ENCODE results near the gene TMEM125. TPM values are rescaled to one million over a fixed set of nuclear protein-coding genes. Genes with fewer than 3 reads are reported as not detected.

TMEM125 gene
- total and polyA plus RNA-seq, 8 donors: 36.1 to 202 (median 43.3) TPM

- Histone ChIP-seq H3K36me3 (no peaks in the 10 kb centered on the region), H3K4me3 (no peak overlapping the region), H3K9me3 (no peaks in the 10 kb centered on the region), H3K27me3 (no peaks in the 10 kb centered on the region), H3K27ac (no peak overlapping the region), H3K4me1 (peaks cover 3 to 16% of the 10 kb centered on the region in 2 donors)
- DNase-seq (no peak), ATAC-seq (no peak)
- TF ChIP-seq CTCF (IDR thresholded peaks at IDR 0.05): no peak
- intact Hi-C loops (cut with DNase I): loop anchor here (10.0 kb wide), 2 partner anchors 148 to 178 kb away; partner anchors contain the start of genes MED8 (in 1 of the 2) and SZT2 (in 1 of the 2)
These were observed 32.7 kb upstream of the TMEM125 start for GRCh38 chr1:43237121-43237520.

GRCh38 chr1:43238085-43238484 is 31.7 kb upstream of the TMEM125 start:
- intact Hi-C loops (cut with DNase I): loop anchor here (10.0 kb wide), 2 partner anchors 147 to 177 kb away; partner anchors contain the start of genes MED8 (in 1 of the 2) and SZT2 (in 1 of the 2)
- Histone ChIP-seq H3K36me3 (no peaks in the 10 kb centered on the region), H3K4me3 (no peak overlapping the region), H3K4me1 (peaks cover 3 to 16% of the 10 kb centered on the region in 2 donors), H3K9me3 (no peaks in the 10 kb centered on the region), H3K27ac (peak overlapping the region in 1 of 2 donors; percentile 48), H3K27me3 (no peaks in the 10 kb centered on the region)
- DNase-seq: peak in 3 of 4 donors; percentile 26 to 65 (median 57)
- peak; percentile 60 to 64 for TF ChIP-seq CTCF (IDR thresholded peaks at IDR 0.05)
- peak; percentile 93 for ATAC-seq

GRCh38 chr1:43238991-43239469 is 30.8 kb upstream of the TMEM125 start:
- DNase-seq (no peak), ATAC-seq (no peak)
- Histone ChIP-seq H3K36me3 (no peaks in the 10 kb centered on the region), H3K27me3 (no peaks in the 10 kb centered on the region), H3K27ac (peak overlapping the region in 1 of 2 donors; percentile 48), H3K9me3 (no peaks in the 10 kb centered on the region), H3K4me1 (peaks cover 3 to 16% of the 10 kb centered on the region in 2 donors), H3K4me3 (no peak overlapping the region)
- TF ChIP-seq CTCF (IDR thresholded peaks at IDR 0.05): no peak
- intact Hi-C loops (cut with DNase I): loop anchor here (10.0 kb wide), 2 partner anchors 146 to 176 kb away; partner anchors contain the start of genes MED8 (in 1 of the 2) and SZT2 (in 1 of the 2)

GRCh38 chr1:43239484-43239883 is 30.3 kb upstream of the TMEM125 start:
- Histone ChIP-seq H3K4me1 (peaks cover 3 to 16% of the 10 kb centered on the region in 2 donors), H3K4me3 (no peak overlapping the region), H3K9me3 (no peaks in the 10 kb centered on the region), H3K36me3 (no peaks in the 10 kb centered on the region), H3K27me3 (no peaks in the 10 kb centered on the region), H3K27ac (no peak overlapping the region)
- DNase-seq (no peak), ATAC-seq (no peak)
- intact Hi-C loops (cut with DNase I): loop anchor here (10.0 kb wide), 2 partner anchors 145 to 175 kb away; partner anchors contain the start of genes MED8 (in 1 of the 2) and SZT2 (in 1 of the 2)
- TF ChIP-seq CTCF (IDR thresholded peaks at IDR 0.05): no peak

- ATAC-seq: peak; percentile 62
- Histone ChIP-seq H3K4me1 (peaks cover 3 to 16% of the 10 kb centered on the region in 2 donors), H3K27ac (no peak overlapping the region), H3K4me3 (no peak overlapping the region), H3K9me3 (no peaks in the 10 kb centered on the region), H3K27me3 (no peaks in the 10 kb centered on the region), H3K36me3 (no peaks in the 10 kb centered on the region)
- no peak for TF ChIP-seq CTCF (IDR thresholded peaks at IDR 0.05)
- intact Hi-C loops (cut with DNase I): no loop called here
- DNase-seq: no peak
These were observed 28.4 kb upstream of the TMEM125 start for GRCh38 chr1:43241413-43241836.

All from left lung (tissue), 10 donors.